Loucy (cell line): ENCODE measurements around the gene JARID2.

Experiments used
- CTCF ChIP-seq: fragments of 200-600 bp; sonication (generic); conservative IDR thresholded peaks from 2 replicates; pipeline ENCODE4 v1.5.1; 2014; ENCODE audit warnings: mild to moderate bottlenecking, antibody characterized with exemption, low read length
- EZH2phosphoT487 ChIP-seq: fragments of 200-600 bp; IDR thresholded peaks from 2 replicates; pipeline ENCODE4 v1.6.1; 2018; ENCODE audit warnings: antibody characterized with exemption, mild to moderate bottlenecking, moderate library complexity, borderline replicate concordance

- TF ChIP-seq CTCF = no peak
- no peak for TF ChIP-seq EZH2phosphoT487
Measured at GRCh38 chr6:15507746-15508145, 261.9 kb downstream of the JARID2 start.
